ENCODE results near the gene C2CD2.

The C2CD2 gene

DNA sequence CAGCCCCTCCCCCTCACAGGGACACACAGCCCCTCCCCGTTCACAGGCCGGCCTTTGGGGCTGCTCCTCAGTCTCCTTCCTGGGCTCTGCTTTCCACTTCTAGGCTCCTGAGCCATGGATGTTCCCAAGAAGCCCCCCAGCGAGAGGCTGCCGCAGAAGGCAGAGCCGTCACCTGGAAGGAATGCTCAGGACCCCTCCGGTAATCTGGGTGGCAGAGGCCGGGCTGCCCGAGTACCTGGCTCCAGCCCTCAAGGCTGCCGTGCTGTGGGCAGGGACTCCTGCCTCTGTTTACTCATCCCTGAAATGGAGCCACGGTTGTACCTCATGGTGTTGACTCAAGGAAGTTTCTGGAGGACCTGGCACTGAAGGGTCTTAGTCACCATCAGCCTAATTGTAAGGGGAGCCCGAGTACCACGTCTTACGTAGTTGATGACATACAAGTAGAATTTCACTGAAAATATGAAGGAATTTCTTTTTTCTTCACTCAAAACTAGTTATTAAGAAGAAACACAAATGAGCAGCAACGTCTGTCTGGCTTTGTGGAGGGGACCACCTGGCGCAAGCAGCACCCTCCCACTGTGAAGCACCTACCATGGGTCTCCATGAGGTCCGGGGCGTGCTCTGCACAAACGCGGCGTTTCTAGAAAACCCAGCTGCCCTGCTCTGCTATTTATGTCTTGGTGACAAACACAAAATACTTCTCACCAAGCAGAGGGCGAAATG lies 108.3 kb downstream of the C2CD2 start:
- no peak for FAIRE-seq
- TF ChIP-seq TAF1 (IDR thresholded peaks at IDR 0.05; ENCODE audit: borderline replicate concordance, low read depth, low read length) (no peak), POLR2A (IDR thresholded peaks at IDR 0.05; ENCODE audit: low read depth, low read length) (no peak), POLR2AphosphoS5 (IDR thresholded peaks at IDR 0.05; ENCODE audit: low read depth, low read length) (no peak)
- no peak for DNase-seq (ENCODE audit: insufficient read length)

DNA sequence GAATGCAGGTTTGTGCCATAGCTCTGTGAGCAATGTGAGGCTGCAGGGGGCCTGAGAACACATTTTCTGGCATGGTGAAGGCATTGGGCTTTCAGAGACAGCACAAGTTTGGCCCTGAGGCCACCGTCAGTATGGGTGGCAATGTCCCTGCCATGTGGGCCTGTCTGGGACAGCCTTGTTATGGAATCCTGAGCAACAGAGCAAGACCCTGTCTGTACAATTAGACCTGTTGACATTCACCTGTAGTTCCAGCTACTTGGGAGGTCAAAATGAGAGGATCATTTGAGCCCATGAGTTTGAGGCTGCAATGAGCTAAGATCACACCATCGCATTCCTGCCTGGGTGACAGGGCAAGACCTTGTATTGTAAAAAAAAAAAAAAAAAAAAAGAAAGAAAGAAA lies 110.2 kb downstream of the C2CD2 start:
- FAIRE-seq: no peak
- no peak for DNase-seq (ENCODE audit: insufficient read length)
- no peak for TF ChIP-seq TAF1 (IDR thresholded peaks at IDR 0.05; ENCODE audit: borderline replicate concordance, low read depth, low read length)
- TF ChIP-seq POLR2AphosphoS5 (IDR thresholded peaks at IDR 0.05; ENCODE audit: low read depth, low read length): no peak
- TF ChIP-seq POLR2A (IDR thresholded peaks at IDR 0.05; ENCODE audit: low read depth, low read length): no peak

DNA sequence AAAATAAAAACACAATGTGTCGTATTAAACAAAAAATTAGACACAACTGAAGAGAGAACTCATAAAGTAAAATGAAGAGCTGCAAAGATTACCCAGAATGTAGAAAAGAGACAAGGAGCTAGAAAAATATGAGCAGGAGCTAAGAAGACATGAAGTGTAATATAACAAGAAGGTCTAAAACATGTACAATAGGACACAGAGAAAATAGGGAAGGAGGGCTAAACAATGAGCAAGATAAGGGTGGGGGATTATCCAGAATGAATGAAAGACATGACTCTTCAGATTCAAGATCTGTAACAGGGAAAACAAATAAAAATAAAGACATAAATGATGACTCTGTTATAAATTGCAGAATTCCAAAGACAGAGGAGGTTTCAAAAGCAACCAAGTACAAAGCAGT lies 112.9 kb downstream of the C2CD2 start:
- TF ChIP-seq POLR2AphosphoS5 (IDR thresholded peaks at IDR 0.05; ENCODE audit: low read depth, low read length): no peak
- TF ChIP-seq TAF1 (IDR thresholded peaks at IDR 0.05; ENCODE audit: borderline replicate concordance, low read depth, low read length): no peak
- TF ChIP-seq POLR2A (IDR thresholded peaks at IDR 0.05; ENCODE audit: low read depth, low read length): no peak
- FAIRE-seq: no peak
- DNase-seq (ENCODE audit: insufficient read length): no peak

DNA sequence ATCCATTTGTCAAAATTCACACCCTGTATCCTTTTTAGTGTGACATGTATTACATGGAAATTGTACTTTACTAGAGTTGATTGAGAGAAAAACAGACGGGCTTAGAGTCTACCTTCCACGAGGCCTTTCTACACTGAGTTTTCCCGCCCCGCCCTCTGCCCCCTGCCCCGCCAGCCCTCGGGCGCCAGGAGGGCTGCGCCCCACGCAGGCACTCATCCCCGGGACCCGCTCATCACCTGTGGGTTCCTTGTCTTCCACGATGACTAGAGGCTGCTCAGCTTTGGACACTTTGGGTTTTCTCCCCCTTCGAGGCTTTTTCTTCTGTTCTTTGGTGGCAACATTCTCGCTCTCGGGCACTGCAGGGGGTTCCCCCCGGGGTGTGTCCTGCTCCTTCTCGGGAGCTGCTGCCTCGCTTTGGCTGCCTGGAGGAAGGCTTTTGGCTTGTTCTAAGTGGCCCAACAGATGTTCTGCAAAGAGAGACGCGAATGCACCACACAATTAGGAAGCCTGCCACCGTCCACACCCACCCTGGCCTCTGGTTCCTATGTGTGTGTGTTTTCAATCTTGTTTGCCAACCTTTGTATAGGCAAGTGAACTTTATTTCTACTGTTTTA lies 114.3 kb downstream of the C2CD2 start:
- DNase-seq (ENCODE audit: insufficient read length): no peak
- TF ChIP-seq POLR2A (IDR thresholded peaks at IDR 0.05; ENCODE audit: low read depth, low read length) (no peak), POLR2AphosphoS5 (IDR thresholded peaks at IDR 0.05; ENCODE audit: low read depth, low read length) (no peak), TAF1 (IDR thresholded peaks at IDR 0.05; ENCODE audit: borderline replicate concordance, low read depth, low read length) (no peak)
- no peak for FAIRE-seq

DNA sequence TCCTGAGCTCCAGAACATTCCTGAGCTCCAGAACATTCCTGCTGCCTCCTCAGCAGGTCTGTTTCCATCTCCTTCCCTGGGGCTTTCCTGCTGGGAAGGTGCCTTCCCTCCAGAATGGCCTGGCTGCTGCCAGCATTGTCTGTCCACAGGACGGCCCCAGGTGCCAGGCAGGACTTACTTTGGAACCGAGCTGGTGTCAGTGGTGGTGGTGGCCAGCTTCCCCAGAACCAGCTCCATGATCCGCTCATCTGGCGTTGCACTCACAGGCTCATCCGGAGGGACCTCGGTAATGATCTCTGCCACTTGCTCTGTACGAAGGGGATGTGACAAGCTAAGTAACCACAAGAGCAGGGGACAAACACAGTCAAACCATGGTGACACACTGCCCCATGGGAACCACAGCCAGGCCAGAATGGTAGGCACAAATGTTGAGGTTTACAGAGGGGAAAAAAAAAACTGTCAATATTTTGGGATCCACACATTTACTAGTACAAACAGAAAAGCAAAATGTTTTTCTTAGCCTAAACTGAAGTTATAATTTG lies 116.0 kb downstream of the C2CD2 start:
- no peak for TF ChIP-seq POLR2A (IDR thresholded peaks at IDR 0.05; ENCODE audit: low read depth, low read length)
- no peak for TF ChIP-seq POLR2AphosphoS5 (IDR thresholded peaks at IDR 0.05; ENCODE audit: low read depth, low read length)
- no peak for TF ChIP-seq TAF1 (IDR thresholded peaks at IDR 0.05; ENCODE audit: borderline replicate concordance, low read depth, low read length)
- FAIRE-seq: no peak
- DNase-seq (ENCODE audit: insufficient read length): no peak

DNA sequence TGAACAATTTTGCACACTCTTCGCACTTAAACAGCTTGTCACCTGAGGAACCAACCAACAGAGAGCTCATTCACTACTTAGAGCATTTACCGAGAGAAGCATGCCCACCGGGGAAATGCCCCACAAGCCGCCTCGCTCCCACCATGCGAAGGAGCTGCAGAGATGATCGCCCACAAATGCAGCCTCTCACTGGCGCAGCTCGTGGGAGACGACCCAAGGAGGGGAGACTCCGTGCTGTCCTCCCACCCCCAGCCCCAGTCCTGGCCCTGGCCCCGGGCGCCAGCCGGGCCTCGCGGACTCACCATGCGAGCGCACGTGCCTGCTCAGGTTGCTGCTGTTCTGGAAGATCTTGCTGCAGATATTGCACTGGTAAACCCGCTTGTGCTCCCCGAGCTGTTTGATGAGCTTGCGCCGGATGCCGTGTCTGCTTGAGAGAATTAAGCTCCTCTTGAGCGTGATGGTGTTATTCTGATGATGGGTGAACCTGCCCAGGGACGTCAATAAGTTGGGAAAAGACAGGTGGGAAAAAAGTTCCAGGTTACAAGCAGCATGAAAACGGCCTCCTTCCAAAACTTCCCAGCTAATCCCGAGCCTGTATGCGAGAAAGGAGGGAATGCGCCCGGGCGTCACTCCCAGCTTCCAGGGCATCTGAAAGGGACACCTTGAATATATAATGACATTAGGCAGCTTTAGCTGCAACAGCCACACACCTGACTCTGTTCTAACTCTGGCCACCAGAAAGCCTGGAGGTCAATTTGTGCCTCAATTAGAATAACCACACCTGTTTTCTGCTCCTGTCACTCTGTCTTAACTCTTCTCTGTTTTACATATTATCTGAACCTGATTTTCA lies 117.4 kb downstream of the C2CD2 start:
- DNase-seq (ENCODE audit: insufficient read length): no peak
- TF ChIP-seq POLR2A (IDR thresholded peaks at IDR 0.05; ENCODE audit: low read depth, low read length) (no peak), POLR2AphosphoS5 (IDR thresholded peaks at IDR 0.05; ENCODE audit: low read depth, low read length) (no peak), TAF1 (IDR thresholded peaks at IDR 0.05; ENCODE audit: borderline replicate concordance, low read depth, low read length) (no peak)
- FAIRE-seq: no peak

DNA sequence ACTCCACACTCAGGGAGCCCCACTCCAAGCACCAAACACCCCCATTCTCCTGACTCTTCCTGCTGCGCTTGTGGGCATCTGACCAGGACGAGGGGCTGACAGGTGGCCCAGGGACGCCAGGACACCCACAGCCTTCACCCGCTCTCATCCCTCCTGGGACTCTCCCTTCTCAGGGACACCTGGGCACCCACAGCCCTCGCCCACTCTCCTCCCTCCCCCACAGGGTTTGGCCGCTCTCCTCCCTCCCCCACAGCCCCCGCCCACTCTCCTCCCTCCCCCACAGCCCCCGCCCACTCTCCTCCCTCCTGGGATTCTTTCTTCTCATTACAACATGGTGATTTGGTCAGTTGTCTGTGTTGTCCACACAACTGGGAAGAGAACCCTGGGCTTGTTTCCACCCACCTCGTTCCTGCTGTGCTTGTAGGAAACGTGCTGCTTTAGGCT lies 118.1 kb downstream of the C2CD2 start:
- TF ChIP-seq POLR2AphosphoS5 (IDR thresholded peaks at IDR 0.05; ENCODE audit: low read depth, low read length): no peak
- no peak for TF ChIP-seq POLR2A (IDR thresholded peaks at IDR 0.05; ENCODE audit: low read depth, low read length)
- no peak for TF ChIP-seq TAF1 (IDR thresholded peaks at IDR 0.05; ENCODE audit: borderline replicate concordance, low read depth, low read length)
- FAIRE-seq: no peak
- no peak for DNase-seq (ENCODE audit: insufficient read length)

Measured in GM12892 (cell line).